HCT116 (cell line): ENCODE measurements around the gene DHCR7. TPM values are rescaled to one million over a fixed set of nuclear protein-coding genes. Genes with fewer than 3 reads are reported as not detected.

ENCODE experiments used
- ATAC-seq: fragments of 200-7000 bp; cut with Tn5 transposase; 2 replicates; pipeline ENCODE4 v1.9.1; 2020; ENCODE audit warnings: mild to moderate bottlenecking, moderate library complexity
- BruUV-seq: library from RNA; stranded (reverse); fragments of 400-500 nt; replicated peaks from 2 replicates; lab custom pipeline; 2021; lab: Mats Ljungman, UMichigan
- CTCF ChIA-PET: fragments of 300-600 bp; sonication (Branson Sonifier 250); formaldehyde crosslinking; loops from one replicate; lab custom pipeline; 2021; ENCODE audit warnings: antibody characterized with exemption; lab: Charles Lee
- POLR2A ChIA-PET: fragments of 300-600, 350-600 bp; sonication (Branson Sonifier 250); formaldehyde crosslinking; loops from one replicate; lab custom pipeline; 2021; ENCODE audit warnings: antibody characterized with exemption; lab: Charles Lee
- RAD21 ChIA-PET, 2 experiments: fragments of 300-600 bp; sonication (Branson Sonifier 250); formaldehyde crosslinking; loops; one replicate each; lab custom pipeline; 2023; ENCODE audit warnings: low total read pairs in 2 of 2; ENCODE audit not compliant: uncharacterized antibody in 2 of 2, unreplicated experiment in 2 of 2, low non-redundant PET in 1 of 2; lab: Charles Lee
- DNase-seq: peaks from one replicate; pipeline ENCODE4 v3.0.0-alpha.2; 2010; ENCODE audit warnings: low read depth, low spot score
- H2AFZ ChIP-seq: fragments of 200-600 bp; shearing (Covaris generic), sonication (generic); 2 replicates; pipeline ENCODE4 v1.6.1; 2017; ENCODE audit warnings: low read depth, mixed run types, mixed read lengths, antibody characterized with exemption, low read length; ENCODE audit not compliant: poor library complexity, severe bottlenecking
- H3K27ac ChIP-seq: 2 replicates; pipeline ENCODE4 v1.5.1; 2012; ENCODE audit warnings: low read depth, low read length
- H3K27me3 ChIP-seq: fragments of 200-600 bp; sonication (generic); 2 replicates; pipeline ENCODE4 v1.6.1; 2016; ENCODE audit warnings: mixed run types, low read length, mixed read lengths; ENCODE audit not compliant: insufficient read depth
- H3K36me3 ChIP-seq, 2 experiments: fragments of 200-500 bp in 1 of 2; fragments of 200-600 bp in 1 of 2; sonication (Bioruptor generic) in 1 of 2; sonication (generic) in 1 of 2; 2 replicates each; pipeline versions ENCODE4 v1.5.1 to v1.6.1; 2014 to 2016; ENCODE audit warnings: low read length in 2 of 2, inconsistent platforms in 1 of 2, mixed read lengths in 1 of 2, mixed run types in 1 of 2; ENCODE audit not compliant: insufficient read depth in 2 of 2, control insufficient read depth in 1 of 2
- H3K4me1 ChIP-seq, 2 experiments: fragments of 200-600 bp in 1 of 2; sonication (generic) in 1 of 2; 2 replicates each; pipeline versions ENCODE4 v1.5.1 to v1.6.1; 2012 to 2017; ENCODE audit warnings: low read length in 2 of 2, inconsistent platforms in 1 of 2, mild to moderate bottlenecking in 1 of 2, mixed read lengths in 1 of 2, mixed run types in 1 of 2, moderate library complexity in 1 of 2; ENCODE audit not compliant: insufficient read depth in 2 of 2, control insufficient read depth in 1 of 2
- H3K4me2 ChIP-seq: fragments of 200-600 bp; sonication (generic); 2 replicates; pipeline ENCODE4 v1.6.1; 2017; ENCODE audit warnings: mixed run types, low read length, mixed read lengths
- H3K4me3 ChIP-seq, 2 experiments: fragments of 200-600 bp in 1 of 2; sonication (generic) in 1 of 2; replicated peaks in 1 of 2; 2 replicates each; pipeline ENCODE4 v1.5.1; 2011 to 2016; ENCODE audit warnings: low read length in 2 of 2, control low read depth in 1 of 2, low read depth in 1 of 2, mild to moderate bottlenecking in 1 of 2, mixed read lengths in 1 of 2, mixed run types in 1 of 2
- H3K79me2 ChIP-seq: fragments of 200-600 bp; sonication (generic); 2 replicates; pipeline ENCODE4 v1.6.1; 2017; ENCODE audit warnings: mild to moderate bottlenecking, mixed run types, low read length, moderate library complexity, mixed read lengths; ENCODE audit not compliant: insufficient read depth
- H3K9ac ChIP-seq: fragments of 200-600 bp; sonication (generic); 2 replicates; pipeline ENCODE4 v1.6.1; 2016; ENCODE audit warnings: low read length, mixed read lengths
- H3K9me2 ChIP-seq: fragments of 200-600 bp; sonication (generic), shearing (Covaris generic); 2 replicates; pipeline ENCODE4 v1.6.1; 2017; ENCODE audit warnings: mixed run types, mild to moderate bottlenecking, moderate library complexity; ENCODE audit not compliant: insufficient read depth
- H3K9me3 ChIP-seq, 2 experiments: fragments of 200-500 bp in 1 of 2; fragments of 200-600 bp in 1 of 2; sonication (Bioruptor generic) in 1 of 2; sonication (generic) in 1 of 2; 2 replicates each; pipeline ENCODE4 v1.6.1; 2014 to 2017; ENCODE audit warnings: low read length in 2 of 2, mixed read lengths in 2 of 2, inconsistent platforms in 1 of 2, low read depth in 1 of 2, mild to moderate bottlenecking in 1 of 2, mixed run types in 1 of 2, moderate library complexity in 1 of 2; ENCODE audit not compliant: control insufficient read depth in 1 of 2, insufficient read depth in 1 of 2
- H4K20me1 ChIP-seq: fragments of 200-600 bp; sonication (generic), shearing (Covaris generic); 2 replicates; pipeline ENCODE4 v1.6.1; 2017; ENCODE audit warnings: mixed run types, mild to moderate bottlenecking, moderate library complexity; ENCODE audit not compliant: insufficient read depth
- CEBPB ChIP-seq: IDR thresholded peaks from 2 replicates; pipeline ENCODE4 v1.6.1; 2012; ENCODE audit warnings: low read depth
- EZH2phosphoT487 ChIP-seq: fragments of 200-600 bp; IDR thresholded peaks from 2 replicates; pipeline ENCODE4 v1.6.1; 2018; ENCODE audit warnings: antibody characterized with exemption, borderline replicate concordance
- FOSL1 ChIP-seq: IDR thresholded peaks from 2 replicates; pipeline ENCODE4 v1.6.1; 2012; ENCODE audit warnings: low read depth
- POLR2A ChIP-seq: IDR thresholded peaks from 2 replicates; pipeline ENCODE4 v1.7.0; 2011; ENCODE audit warnings: borderline replicate concordance; ENCODE audit not compliant: insufficient read depth, insufficient read length; ENCODE audit errors: extremely low read depth
- RAD21 ChIP-seq: IDR thresholded peaks from 2 replicates; pipeline ENCODE4 v1.6.1; 2012; ENCODE audit warnings: low read depth, mild to moderate bottlenecking
- SIN3A ChIP-seq: IDR thresholded peaks from 2 replicates; pipeline ENCODE4 v1.6.1; 2012; ENCODE audit warnings: low read depth
- SP1 ChIP-seq: IDR thresholded peaks from 2 replicates; pipeline ENCODE4 v1.6.1; 2012; ENCODE audit warnings: low read depth
- ZFX ChIP-seq: fragments of 450-650 bp; IDR thresholded peaks from 2 replicates; pipeline ENCODE4 v1.6.1; 2017
- intact Hi-C: fragments of 100-400 bp; cut with micrococcal nuclease; formaldehyde crosslinking; loops from 2 replicates; pipeline ENCODE4 v1.10.0; 2022
- total RNA-seq: library from RNA; stranded (reverse); gene quantifications from one replicate; pipeline ENCODE4 v1.2.1, GENCODE V29; 2021; ENCODE audit not compliant: unreplicated experiment
- TF ChIP-seq, protein P1 (sequence below), 3 experiments: fragments of 200-600 bp in 1 of 3; sonication (generic) in 1 of 3; IDR thresholded peaks in 2 of 3; conservative IDR thresholded peaks in 1 of 3; 2 replicates each; pipeline ENCODE4 v1.5.1; 2012 to 2017; ENCODE audit warnings: low read depth in 2 of 3, low read length in 2 of 3, antibody characterized with exemption in 1 of 3, borderline replicate concordance in 1 of 3, control low read depth in 1 of 3, mild to moderate bottlenecking in 1 of 3, mixed read lengths in 1 of 3, mixed run types in 1 of 3, moderate library complexity in 1 of 3; ENCODE audit not compliant: insufficient read depth in 1 of 3
- TF ChIP-seq, protein P2 (sequence below): IDR thresholded peaks from 2 replicates; pipeline ENCODE4 v1.6.1; 2012

Gene DHCR7
- total RNA-seq, 1 experiment from 2014 or later = 115 TPM

DNA sequence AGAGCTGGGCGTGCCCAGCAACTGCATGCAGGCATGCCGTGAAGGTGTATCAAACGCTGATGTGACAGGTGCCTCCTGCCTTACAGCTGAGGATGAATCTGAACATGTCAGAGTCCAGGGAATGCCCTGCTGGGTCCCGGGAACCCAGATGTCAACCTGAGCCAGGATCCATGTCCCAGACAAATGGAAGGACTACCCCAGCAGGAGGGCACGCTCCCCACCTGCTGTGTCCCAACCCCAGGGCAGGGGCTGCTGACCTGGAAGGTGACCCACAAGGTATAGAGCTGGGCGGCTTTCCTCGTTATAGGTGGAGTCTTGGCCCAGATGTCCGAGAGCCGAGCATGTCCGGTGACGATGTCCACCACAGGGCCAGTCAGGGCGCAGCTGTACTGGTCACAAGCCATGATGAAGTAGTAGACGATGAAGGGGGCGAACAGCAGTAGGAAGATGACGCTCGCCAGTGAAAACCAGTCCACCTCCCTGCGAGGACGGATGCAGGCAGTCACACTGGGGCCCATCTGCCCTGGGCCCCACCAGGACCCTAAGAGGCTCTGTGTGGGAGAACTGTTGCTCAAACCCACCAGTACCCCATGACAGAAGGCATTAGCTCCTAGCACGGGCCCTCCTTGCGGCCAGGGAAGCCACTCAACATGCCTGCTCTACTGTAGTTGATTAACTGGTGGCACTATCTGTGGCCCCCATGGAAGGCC is 4.3 kb downstream of the DHCR7 start:
- POLR2A ChIA-PET = no interaction called here
- no peaks in the 10 kb centered on the region for H3K27me3 ChIP-seq
- peaks cover 8% of the 10 kb centered on the region; the same call in 1 of the 2 replicates for H3K79me2 ChIP-seq
- RAD21 ChIA-PET = no interaction called here
- no peaks in the 10 kb centered on the region for H3K9me2 ChIP-seq
- H3K27ac ChIP-seq = no peak overlapping the region
- H3K9me3 ChIP-seq = peaks cover 0 to 4% of the 10 kb centered on the region in 2 experiments; a peak in 1 of 4 replicates
- DNase-seq = no peak
- no peak overlapping the region for H2AFZ ChIP-seq
- no peak for TF ChIP-seq RAD21
- TF ChIP-seq, protein P1, sequence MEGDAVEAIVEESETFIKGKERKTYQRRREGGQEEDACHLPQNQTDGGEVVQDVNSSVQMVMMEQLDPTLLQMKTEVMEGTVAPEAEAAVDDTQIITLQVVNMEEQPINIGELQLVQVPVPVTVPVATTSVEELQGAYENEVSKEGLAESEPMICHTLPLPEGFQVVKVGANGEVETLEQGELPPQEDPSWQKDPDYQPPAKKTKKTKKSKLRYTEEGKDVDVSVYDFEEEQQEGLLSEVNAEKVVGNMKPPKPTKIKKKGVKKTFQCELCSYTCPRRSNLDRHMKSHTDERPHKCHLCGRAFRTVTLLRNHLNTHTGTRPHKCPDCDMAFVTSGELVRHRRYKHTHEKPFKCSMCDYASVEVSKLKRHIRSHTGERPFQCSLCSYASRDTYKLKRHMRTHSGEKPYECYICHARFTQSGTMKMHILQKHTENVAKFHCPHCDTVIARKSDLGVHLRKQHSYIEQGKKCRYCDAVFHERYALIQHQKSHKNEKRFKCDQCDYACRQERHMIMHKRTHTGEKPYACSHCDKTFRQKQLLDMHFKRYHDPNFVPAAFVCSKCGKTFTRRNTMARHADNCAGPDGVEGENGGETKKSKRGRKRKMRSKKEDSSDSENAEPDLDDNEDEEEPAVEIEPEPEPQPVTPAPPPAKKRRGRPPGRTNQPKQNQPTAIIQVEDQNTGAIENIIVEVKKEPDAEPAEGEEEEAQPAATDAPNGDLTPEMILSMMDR (IDR thresholded peaks at IDR 0.05 in 2 of 3, conservative IDR thresholded peaks at IDR 0.05 in 1 of 3; ENCODE audit: borderline replicate concordance in 1 of 3, insufficient read depth in 1 of 3, low read depth in 2 of 3, low read length in 2 of 3) = no peak
- TF ChIP-seq CEBPB = no peak
- TF ChIP-seq FOSL1 = no peak
- TF ChIP-seq ZFX = no peak
- no peak for TF ChIP-seq SP1
- no peak for TF ChIP-seq POLR2A
- TF ChIP-seq SIN3A = no peak
- TF ChIP-seq, protein P2, sequence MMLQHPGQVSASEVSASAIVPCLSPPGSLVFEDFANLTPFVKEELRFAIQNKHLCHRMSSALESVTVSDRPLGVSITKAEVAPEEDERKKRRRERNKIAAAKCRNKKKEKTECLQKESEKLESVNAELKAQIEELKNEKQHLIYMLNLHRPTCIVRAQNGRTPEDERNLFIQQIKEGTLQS = no peak
- TF ChIP-seq EZH2phosphoT487 = no peak
- TF ChIP-seq, all 23 proteins: peak for 0
- intact Hi-C loops = no loop called here
- no peak overlapping the region for H3K9ac ChIP-seq
- H3K4me2 ChIP-seq = no peak overlapping the region
- peaks cover 3 to 7% of the 10 kb centered on the region in 2 experiments; a peak in 3 of 4 replicates for H3K4me1 ChIP-seq
- no TSS peak for BruUV-seq
- H3K4me3 ChIP-seq = no peak overlapping the region
- H4K20me1 ChIP-seq = no peaks in the 10 kb centered on the region
- CTCF ChIA-PET = no interaction called here
- no peak for ATAC-seq
- H3K36me3 ChIP-seq = peaks cover 42 to 43% of the 10 kb centered on the region in 2 experiments
